ENCODE measurements around the gene EFHC1.

GRCh38 chr6:52513896-52514295 is 93.8 kb downstream of the EFHC1 start:
- TF ChIP-seq EZH2phosphoT487 (IDR thresholded peaks at IDR 0.05; ENCODE audit: unreplicated experiment) (no peak), POLR2AphosphoS5 (IDR thresholded peaks at IDR 0.05; ENCODE audit: low read depth) (no peak), CTCF (conservative IDR thresholded peaks at IDR 0.05; ENCODE audit: low read depth in 2 of 2) (no peak), CREB1 (CRISPR knock-in tag; IDR thresholded peaks at IDR 0.05; ENCODE audit: low read depth) (no peak), EZH2 (IDR thresholded peaks at IDR 0.05; ENCODE audit: low read depth, unreplicated experiment) (no peak), REST (IDR thresholded peaks at IDR 0.05; ENCODE audit: unreplicated experiment) (no peak)

All from GM23338 (cell line).